CD4-positive, alpha-beta T cell treated with Interleukin-21 for 1 hour (primary cell): Measurements from ENCODE around the gene NYNRIN.

Experiments
- DNase-seq: peaks from one replicate; pipeline ENCODE4 v3.0.0-alpha.2; 2020

The NYNRIN gene

GRCh38 chr14:24416932-24417619 lies 18.3 kb downstream of the NYNRIN start:
- DNase-seq = no peak

GRCh38 chr14:24417832-24418491 lies 19.2 kb downstream of the NYNRIN start:
- DNase-seq = no peak

DNA sequence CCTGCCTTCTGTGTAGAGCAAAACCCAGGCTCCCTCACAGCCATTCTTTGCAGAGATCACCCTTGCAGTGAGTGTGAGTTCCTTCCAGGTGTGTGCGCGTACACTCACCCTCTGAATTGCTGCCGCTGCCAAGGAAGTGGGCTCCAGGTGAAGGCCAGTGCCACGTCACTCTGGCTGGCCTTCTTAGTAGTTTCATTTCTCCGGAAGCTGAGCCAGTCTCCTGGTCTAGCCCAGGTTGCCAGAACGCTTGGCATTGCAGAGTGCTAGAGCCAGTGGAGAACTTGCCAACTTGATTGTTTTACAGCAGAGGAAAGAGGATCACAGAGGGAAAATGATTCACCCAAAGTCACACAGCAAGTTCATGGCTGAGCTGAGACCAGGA lies 19.7 kb downstream of the NYNRIN start:
- DNase-seq = no peak

DNA sequence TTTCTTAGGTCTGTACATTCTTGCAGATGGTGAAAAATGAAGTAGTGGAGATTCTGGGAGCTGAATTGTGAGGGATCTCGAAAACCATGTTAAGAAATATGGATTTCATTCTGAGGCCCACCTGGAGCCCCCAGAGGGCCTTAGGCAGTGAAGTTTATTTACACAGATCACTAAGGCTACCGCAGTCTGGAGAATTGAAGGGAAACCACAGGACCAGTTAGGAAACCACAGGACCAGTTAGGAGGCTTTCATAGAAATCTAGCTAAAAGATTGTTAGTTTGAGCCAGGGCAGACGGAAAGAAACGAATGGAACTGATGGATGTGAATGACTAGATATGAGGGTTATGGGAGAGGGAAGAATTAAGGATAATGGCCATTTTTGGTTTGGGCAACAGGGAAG lies 23.5 kb downstream of the NYNRIN start:
- peak; percentile 30 for DNase-seq

DNA sequence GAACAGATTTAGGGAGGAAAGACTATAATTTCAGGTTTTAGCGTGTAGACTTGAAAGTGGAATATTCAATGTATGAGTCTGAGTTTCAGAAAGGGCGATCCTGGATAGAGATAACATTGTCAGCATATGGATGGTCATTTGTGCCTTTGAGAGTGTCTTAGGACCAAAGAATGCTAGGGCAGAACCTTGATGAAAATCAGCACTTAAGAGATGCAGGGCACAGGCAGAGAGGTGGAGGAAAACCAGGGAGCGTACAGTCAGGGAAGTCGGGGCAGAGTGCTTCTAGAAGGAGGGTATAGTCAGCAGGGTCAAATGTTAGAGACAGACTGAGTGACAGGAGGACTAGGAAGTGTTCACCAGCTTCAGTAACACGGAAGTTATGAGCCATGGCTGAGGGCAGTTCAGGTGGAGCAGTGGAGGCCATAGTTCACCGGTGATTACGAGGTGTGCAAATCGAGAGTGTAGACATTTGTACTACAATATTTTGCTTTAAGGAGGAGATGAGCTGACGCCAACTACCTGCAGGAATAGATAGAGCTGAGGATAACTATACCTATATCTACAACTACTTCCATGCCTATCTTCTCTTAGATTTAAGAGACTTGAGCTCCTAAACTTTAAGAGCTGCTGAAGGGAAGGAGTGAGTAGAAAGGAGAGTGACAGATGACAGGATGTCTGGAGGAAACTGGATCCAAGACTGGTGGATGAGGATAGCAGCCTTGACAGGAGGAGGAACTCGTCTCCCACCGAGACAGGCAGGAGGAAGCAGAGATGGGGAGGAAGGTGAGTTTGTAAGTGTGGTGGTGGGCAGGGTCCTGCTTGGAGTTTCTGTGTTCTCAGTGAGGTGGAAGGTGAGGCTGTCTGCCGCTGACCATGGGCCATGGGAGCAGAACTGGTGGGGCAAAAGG lies 24.1 kb downstream of the NYNRIN start:
- DNase-seq = no peak

GRCh38 chr14:24425704-24426103 lies 26.9 kb downstream of the NYNRIN start:
- peak; percentile 46 for DNase-seq

- DNase-seq = no peak
Observed at GRCh38 chr14:24426150-24426911, 27.5 kb downstream of the NYNRIN start.

GRCh38 chr14:24426912-24427536 lies 28.2 kb downstream of the NYNRIN start:
- peak; percentile 29 for DNase-seq

DNA sequence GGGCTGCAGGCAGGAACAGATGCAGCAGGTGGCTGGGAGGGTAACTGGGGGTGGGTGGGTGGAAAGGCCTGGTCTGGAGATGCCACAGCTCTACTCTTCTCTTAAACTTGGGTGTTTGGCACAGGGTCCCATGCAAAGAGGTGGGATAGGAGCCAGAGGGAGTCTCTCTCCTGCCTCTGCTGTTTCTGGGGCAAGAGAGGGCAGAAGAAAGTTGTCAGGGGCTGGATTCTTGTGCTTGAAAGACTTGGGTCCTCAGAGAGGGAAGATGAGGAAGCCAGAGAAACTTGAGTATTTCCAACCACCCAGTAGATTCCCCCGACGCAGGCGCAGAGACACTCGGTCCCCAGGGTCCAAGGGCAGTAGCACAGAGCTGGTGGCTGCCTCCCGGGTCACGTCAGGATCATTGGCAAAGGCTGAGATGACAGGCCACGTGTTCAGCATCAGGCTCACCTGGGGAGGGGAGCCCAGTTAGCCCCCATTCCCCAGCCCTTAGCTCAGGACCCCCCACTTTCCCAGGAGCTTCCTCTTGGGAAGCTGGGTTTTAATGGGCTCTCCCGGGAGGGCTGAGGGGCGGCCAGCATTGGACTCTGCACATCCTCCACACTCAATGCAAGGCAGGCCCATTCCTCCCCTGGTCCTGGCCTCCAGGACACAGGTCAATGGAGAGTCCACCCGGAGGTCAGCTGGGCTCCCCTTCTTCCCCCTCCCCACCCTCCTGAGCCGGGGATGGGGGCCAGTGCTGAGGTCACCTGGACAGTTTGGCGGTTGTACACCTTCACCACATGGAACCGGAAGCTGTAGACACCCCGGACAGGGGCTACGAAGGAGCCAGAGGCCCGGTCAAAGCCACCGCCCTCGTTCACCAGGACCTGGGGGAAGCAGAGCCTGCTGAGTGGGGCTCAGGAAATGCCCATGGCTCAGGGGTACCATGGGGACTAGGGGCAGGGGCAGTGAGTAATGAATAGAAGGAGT lies 29.0 kb downstream of the NYNRIN start:
- no peak for DNase-seq

DNA sequence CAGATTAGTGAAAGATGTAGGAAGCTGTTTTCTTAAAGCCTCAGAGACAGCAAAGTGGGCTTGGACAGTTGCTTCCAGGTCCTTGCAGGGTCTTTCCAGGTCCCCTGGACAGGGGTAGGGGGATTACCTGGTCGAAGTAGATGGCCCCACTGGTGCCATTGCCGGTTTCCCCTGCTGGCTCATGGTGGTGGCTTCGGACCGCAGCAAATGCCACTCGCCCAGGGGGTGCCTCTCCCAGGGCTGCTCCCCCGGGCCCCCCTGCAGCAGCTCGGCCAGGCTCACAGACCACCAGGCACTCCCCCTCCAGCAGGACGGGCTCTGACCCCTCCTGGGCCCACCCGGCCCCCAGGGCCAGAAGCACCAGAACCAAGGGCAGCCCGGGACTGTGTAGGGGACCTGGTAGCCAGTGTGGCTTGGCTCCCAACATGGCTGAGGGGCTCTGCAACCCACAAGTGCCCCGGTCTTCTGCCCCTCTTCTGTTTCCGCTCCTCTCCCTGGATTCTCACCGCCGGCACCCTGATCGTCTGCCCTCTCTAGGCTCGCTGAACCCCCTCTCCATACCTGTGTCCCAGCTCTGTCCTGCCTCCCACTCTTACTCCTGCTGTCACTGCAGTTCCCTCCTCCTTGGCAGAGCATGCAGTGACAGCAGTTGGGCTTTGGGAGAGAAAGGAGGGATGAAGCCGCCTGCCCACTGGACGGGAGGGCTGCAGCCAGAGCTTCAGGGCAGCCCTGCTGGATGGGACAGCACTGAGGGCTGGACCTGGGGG lies 30.0 kb downstream of the NYNRIN start:
- DNase-seq = no peak

- DNase-seq = peak; percentile 91
Observed at GRCh38 chr14:24429395-24430142, 30.8 kb downstream of the NYNRIN start, which contains the start of the genes CBLN3 and KHNYN. TSS of gene CBLN3 (minus strand) at chr14:24429668. CDS start at chr14:24429054, 614 bp downstream. TSS of gene KHNYN (plus strand) at chr14:24429954. CDS start at chr14:24430731, 777 bp downstream.

- peak; percentile 52 for DNase-seq
Observed at GRCh38 chr14:24430143-24430681, 31.4 kb downstream of the NYNRIN start.

DNA sequence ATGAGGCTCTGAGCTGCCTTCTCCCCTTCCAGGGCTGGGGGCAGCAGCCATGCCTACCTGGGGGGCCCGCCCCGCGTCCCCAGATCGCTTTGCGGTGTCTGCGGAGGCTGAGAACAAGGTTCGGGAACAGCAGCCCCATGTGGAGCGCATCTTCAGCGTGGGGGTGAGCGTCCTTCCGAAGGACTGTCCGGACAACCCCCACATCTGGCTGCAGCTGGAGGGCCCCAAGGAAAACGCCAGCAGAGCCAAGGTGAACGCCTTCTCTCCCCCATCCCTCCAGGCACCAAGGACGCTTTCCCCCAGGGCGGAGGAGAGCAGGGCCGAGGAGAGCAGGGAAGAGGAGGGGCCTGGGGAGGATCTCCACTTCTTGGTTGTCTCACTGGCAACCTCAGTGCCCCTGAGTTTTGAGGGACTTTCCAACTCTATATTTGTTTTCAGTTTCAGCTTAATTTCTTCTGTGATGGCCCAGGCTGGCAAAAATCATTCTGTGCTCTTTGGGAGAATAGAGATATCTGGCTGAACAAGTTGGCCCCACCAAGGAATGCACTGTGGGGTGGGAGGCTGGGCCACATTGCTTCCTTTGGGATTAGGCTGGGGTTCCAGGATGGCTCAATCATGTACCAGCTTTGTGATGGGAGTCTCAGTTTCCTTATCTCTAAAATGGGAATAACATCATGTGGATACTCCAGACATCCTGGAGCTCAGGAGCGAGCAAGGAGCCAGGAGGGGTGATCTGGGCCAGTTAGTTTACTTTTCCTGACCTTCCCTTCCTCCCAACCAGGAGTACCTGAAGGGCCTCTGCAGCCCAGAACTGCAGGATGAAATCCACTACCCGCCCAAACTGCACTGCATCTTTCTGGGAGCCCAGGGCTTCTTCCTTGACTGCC lies 32.1 kb downstream of the NYNRIN start:
- DNase-seq = peak; percentile 72

DNA sequence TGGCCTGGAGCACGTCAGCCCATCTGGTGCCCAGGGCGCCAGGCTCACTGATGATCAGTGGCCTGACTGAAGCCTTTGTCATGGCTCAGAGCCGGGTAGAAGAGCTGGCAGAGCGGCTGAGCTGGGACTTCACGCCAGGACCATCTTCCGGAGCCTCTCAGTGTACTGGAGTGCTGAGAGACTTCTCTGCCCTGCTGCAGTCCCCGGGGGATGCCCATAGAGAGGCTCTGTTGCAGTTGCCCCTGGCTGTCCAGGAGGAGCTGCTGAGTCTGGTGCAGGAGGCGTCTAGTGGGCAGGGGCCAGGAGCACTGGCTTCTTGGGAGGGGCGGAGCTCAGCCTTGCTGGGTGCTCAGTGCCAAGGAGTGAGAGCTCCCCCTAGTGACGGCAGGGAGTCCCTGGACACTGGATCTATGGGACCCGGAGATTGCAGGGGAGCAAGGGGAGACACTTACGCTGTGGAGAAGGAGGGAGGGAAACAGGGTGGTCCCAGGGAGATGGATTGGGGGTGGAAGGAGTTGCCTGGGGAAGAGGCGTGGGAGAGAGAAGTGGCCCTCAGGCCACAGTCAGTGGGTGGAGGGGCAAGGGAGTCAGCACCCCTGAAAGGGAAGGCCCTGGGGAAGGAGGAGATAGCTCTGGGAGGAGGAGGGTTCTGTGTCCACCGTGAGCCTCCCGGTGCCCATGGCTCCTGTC lies 32.9 kb downstream of the NYNRIN start:
- DNase-seq = peak; percentile 91

DNA sequence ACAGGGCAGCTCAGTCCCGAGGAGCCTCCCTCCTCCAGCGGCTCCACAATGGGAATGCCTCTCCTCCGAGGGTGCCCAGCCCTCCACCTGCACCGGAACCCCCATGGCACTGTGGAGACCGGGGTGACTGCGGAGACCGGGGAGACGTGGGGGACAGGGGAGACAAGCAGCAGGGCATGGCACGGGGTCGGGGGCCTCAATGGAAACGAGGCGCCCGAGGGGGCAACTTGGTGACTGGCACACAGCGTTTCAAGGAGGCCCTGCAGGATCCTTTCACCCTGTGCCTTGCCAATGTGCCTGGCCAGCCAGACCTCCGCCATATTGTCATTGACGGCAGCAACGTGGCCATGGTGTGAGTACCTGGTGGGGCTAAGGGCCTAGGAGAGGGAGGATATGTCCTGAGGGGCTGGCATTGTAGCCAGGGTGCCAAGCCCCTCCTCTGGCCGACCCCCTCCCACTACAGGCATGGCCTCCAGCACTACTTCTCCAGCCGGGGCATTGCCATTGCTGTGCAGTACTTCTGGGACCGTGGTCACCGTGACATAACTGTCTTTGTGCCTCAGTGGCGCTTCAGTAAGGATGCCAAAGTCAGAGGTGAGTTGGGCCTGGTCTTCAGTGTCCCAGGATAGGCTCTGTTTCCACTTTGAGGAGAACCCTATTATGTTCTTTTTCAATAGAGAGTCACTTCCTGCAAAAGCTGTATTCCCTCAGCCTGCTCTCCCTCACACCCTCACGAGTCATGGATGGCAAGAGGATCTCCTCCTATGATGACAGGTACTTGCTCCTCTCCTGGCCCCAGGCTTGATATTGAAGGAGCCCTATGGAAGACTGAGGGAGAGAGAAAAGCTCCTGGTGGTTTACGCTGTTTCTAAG lies 33.7 kb downstream of the NYNRIN start:
- DNase-seq = no peak

- DNase-seq = no peak
Observed at GRCh38 chr14:24434036-24434435, 35.2 kb downstream of the NYNRIN start.
